Amniotic epithelial cell (primary cell): ENCODE measurements around the gene CA5A.
"Not testable (repeated sequence)": the region's sequence is repeated elsewhere in the genome, so short reads cannot be mapped to it uniquely, and the experiment has no call there.

Source experiments
- DNase-seq: peaks from one replicate; pipeline ENCODE4 v3.0.0-alpha.2; 2010; ENCODE audit warnings: low read depth

Gene CA5A

DNA sequence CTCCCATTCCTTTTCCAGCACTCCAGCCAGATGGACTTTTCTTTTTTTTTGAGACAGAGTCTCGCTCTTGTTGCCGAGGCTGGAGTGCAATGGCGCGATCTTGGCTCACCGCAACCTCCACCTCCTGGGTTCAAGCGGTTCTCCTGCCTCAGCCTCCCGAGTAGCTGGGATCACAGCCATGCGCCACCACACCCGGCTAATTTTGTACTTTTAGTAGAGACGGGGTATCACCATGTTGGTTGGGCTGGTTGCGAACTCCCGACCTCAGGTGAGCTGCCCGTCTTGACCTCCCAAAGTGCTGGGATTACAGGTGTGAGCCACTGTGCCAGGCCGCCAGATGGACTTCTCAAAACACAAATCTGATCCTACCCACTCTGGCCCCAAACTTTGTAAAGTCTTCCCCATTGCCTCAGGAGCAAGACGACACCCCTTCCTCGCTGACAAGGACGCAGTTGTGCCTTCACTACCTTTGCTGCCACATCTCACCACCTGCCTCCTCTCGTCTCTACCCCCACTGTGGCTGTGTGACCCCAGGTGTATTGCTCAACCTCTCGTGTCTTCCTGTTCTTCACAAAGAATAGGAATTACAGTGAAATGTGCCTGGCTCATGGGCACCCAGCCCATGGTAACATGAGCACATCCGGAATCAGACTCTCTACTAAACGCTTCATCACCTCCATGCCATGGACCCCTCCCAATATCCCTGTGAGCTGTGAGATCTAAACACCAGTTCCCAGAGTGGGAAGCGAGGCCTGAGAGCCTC, 11.2 kb upstream of the CA5A start:
- DNase-seq, result no peak

DNA sequence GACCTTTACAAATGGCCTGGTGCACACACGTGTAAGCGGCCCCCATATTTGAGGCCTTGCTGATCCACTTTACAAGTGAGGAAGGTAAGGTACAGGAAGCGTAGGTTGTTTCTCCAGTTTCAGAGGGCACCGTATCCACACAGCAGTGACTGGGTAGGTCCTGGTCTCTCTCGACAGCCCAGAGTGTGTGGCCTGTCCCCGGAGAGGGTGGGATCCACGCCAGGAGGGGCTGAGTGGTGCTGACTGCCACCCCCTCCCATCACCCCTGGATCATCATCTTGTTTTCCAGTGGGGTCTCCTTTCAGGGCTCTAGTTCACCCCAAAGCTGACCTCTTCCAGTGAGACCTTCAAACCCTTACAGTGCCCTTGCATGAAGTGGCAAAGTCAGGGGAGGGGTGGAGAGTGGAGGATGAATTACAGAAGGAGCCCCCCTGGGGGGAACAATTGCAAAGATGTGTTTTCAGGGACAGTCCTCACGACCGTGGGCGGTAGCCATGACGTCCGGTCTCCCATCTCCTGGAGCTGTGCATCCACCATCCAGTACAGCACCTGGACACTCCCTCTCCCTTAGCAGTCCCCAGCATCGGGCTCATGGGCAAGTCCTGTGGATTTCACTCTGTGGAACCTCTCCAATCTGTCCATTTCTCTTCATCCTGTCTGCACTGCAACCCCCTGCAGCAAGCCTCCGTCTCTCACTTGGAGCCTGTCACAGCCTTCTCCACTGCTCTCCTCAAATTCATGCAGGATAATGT, 10.4 kb upstream of the CA5A start:
- no peak for DNase-seq

DNA sequence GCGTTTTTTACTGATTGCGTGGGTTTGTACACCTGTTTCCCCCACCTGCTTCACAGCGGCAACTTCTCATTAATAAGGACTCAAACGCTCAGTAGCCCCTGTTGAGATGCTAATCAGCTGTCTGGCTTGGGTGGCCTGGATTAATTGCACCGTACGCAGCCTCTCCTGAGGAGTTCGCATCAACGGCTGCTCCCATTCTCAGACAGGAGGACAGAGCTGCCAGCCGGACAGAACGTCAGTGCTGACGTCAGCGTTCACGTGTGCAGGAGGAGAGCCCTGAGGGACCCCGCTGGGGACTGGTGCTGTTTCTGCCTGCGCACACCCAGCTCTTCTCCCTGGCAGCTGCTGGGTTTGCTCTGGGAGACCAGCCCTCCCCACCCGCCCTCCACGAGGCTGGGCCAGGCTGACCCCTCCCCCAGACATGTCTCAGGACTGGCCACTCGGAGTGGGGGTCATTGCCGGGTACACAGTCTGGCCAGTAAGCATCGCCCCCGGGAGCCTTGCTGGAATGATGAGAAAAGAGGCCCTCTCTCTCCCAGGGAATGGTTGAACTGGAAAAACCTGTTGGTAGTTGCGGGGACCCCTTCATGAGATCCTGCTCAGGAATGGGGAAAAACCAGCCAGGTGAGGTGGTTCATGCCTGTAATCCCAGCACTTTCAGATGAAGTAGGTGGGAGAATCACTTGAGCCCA, 9.2 kb upstream of the CA5A start:
- peak; percentile 74 for DNase-seq

DNA sequence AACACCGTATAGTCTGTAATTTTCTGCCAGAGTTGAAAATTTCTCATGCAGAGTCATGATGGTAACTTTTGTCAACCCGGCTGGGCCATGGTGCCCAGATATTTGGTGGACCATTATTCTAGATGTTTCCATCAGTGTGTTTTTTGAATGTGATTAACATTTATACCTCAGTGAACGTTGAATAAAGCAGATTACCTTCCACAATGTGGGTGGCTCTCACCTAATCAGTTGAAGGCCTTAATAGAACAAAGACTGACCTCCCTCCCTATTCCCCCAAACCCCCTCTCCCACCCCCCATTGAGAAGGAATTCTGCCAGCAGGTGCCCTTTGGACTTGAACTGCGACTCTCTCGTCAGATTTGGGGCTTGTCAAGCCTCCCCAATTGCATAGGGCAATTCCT, 6.4 kb upstream of the CA5A start:
- DNase-seq, result no peak

DNA sequence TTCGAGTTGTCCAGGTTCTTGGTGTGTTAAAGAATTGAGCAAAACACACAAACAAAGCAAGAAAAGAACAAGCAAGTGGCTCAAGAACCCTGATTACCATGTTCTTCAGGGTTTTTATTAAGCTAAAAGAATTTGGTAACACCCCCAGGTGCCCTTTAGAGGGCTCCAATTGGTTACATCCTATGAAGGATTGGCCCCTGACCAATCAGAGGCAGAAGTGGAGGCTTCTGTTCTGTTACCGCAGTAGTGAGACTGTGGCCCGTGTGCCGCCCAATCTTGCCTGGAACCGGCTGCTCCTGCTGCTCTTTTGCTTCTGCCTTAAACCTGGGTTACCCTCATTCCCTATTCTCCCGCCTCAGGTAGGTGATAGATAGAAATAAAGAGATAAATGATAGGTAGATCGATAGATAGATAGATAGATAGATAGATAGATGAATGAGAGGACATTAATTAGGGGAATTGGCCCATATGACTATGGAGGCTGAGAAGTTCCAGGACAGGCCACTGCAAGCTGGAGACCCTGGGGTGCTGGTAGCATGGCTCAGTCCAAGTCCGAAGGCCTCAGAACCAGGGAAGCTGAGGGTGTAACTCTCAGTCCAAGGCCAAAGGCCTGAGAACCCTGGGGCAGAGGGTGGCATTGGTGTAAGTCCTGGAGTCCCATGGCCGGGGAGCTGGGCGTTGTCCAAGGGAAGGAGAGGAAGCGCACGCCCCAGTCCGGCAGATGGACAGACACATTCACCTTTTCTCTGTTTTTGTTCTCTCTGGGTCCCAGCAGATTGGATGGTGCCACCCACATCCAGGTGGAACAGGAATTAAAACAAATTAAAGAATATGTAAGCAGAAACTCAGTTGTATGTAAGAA, 3.5 kb upstream of the CA5A start:
- no peak for DNase-seq

DNA sequence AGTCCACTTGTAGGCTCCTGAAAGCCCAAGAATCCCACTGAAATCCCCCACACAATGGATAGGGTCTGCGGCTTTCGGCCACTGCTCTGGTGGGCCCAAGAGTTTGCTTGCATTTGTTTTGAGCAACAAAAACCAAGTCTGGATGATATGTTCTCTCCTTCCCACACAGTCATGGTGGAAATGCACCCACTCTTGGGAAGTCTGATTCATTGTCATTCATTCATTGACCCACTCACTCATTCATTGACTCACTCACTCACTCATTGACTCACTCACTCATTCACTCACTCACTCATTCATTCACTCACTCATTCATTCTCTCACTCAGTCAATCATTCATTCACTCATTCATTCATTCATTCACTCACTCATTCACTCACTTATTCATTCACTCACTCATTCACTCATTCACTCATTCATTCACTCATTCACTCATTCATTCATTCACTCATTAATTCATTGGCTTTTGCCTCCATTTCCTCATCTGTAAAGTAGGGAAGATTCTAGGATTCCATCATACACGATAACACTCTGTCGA, 2.2 kb upstream of the CA5A start:
- no peak for DNase-seq

DNA sequence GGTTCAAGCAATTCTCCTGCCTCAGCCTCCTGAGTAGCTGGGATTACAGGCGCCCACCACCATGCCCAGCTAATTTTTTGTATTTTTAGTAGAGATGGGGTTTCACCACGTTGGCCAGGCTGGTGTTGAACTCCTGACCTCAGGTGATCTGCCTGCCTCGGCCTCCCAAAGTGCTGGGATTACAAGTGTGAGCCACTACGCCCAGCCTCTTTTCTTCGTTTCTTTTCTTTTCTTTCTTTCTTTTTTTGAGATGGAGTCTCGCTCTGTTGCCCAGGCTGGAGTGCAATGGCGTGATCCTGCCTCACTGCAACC, 858 bp upstream of the CA5A start:
- DNase-seq, result not testable (repeated sequence)

DNA sequence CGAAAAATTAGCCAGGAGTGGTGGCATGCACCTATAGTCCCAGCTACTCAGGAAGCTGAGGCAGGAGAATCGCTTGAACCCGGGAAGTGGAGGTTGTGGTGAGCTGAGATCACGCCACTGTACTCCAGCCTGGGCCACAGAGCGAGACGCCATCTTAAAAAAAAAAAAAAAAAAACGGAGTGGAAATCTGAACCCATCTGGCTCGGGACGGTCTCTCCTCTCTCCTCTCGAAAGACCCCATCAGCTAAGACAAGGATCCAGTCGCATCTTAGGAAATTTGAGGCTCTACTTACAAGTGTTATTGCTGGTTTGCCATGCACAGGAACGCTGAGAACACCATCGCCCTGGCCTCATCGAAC, 334 bp downstream of the CA5A start:
- not testable (repeated sequence) for DNase-seq

DNA sequence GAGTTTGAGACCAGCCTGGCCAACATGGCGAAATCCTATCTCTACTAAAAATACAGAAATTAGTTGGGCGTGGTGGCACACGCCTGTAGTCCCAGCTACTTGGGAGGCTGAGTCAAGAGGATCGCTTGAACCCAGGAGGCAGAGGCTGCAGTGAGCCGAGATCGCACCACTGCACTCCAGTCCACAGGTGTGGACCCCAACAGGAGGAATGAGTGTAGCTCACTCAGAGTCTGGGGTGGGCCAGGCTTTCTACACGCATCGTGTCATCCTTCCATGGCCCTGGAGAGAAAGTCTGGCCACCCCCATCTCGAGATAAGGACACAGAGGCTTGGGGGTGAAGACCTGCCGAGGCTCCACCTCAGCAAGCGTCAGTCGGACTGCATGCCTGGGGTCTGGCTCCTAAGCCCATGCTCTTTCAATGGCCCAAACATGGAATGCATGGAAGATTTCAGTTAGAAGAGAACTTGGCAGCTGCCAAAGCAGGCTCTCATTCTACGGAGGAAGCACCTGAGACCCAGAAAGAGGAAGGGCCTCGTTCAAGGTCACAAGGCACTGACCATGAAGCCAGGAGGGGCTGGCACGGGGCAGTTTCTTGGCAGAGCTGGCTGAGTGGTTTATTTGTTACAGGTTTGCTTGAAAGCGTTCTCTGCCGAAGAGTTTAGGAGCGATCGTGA, 1.4 kb downstream of the CA5A start:
- DNase-seq, result not testable (repeated sequence)

DNA sequence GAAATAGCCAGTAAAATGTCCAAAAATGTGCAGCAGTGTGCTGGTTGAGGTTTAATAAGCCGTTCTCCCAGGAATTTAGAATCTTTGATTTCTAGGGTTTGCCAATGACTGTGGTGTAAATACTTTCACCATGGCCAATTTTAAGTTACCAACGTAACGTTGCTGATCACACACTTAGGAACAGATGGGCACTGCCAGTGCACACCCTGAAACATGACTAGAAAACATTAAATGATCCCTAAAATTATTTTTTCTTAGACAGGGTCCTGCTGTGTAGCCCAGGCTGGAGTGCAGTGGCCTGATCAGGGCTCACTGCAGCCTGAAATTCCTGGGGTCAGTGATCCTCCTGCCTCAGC, 3.2 kb downstream of the CA5A start:
- no peak for DNase-seq

DNA sequence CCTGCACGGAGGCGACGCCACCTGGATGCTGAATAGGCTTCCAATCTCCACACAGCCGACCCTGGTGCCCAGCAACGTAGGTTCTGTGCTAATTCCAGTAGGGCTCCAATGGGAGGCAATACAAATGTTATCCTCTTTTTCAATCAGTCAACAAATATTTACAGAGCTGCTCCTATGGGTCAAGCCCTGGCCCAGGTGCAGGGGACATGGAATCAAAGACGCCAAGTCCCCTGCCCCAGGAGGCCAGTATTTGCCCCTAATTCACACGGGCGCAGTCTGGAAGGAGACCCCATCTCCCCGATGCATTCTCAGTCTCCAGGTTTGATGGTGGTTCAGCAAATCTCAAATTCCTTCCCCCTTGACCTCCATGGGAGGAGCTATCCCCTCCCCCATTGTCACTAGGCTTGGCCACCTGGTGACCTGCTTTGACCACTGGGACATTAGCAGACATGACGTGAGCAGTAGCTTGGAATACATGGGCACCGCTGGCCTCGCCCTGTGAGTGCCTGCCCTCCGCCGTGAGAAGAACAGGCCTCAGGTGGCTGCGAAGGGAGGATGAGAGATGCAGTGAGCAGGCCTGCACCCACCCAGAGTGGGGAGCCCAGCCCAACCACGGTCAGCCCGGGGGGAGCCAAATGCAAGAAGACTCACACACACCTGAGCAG, 3.7 kb downstream of the CA5A start:
- DNase-seq, result not testable (repeated sequence)

DNA sequence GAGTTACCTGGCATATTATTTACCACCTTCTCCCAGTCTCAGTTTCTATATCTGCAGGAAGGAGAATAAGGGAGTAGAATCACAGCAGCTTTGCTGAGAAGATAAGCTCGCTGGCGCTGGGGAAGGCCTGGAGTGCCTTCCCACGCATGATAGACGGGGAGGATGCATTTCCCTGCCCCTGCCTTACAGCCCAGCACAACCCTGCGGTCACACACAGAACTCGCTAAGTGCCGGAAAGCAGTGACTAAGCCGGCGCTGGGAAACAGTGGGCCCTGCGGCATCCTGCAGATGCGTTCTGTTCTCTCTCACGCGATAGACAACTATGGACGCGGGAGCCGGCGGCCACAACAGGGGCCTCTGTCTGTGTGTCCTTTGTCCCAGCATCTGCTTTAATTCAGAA, 4.8 kb downstream of the CA5A start:
- peak; percentile 96 for DNase-seq

DNA sequence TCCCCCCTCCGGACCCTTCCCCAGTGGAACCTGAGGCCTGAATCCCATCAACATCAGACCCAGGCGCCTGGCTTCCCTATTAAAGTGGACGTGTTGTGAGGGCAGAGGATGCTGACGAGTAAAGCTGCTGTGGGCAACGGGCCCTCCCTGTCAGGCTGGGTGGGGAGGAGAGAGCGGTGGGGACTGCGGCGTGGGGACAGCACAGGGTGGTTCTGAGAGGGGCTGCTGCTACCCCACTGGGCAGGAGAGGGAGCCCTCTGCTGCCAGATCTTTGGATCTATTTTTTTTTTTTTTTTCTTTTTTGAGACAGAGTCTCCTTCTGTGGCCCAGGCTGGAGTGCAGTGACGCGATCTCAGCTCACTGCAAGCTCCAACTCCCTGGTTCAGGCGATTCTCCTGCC, 5.9 kb downstream of the CA5A start:
- DNase-seq, result no peak

DNA sequence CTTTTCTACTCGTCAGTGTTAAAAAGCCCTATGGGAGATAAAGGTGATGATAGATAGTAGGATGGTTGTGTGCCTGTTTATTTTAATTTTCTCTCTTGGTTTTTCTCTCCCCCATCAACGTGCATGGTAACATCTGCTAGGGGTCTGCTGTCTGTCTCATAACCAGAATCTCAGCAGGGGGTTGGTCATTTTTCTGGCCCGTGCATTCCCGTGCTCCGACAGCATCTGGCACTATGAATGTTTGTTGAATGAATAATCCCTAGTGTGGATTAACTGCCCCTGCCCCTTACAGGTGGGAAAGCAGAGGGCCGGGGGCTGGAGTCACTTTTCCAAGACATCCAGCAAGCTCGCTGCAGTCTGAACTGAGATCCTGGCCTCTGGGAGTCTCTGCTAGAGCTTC, 6.3 kb downstream of the CA5A start:
- DNase-seq, result peak; percentile 47

DNA sequence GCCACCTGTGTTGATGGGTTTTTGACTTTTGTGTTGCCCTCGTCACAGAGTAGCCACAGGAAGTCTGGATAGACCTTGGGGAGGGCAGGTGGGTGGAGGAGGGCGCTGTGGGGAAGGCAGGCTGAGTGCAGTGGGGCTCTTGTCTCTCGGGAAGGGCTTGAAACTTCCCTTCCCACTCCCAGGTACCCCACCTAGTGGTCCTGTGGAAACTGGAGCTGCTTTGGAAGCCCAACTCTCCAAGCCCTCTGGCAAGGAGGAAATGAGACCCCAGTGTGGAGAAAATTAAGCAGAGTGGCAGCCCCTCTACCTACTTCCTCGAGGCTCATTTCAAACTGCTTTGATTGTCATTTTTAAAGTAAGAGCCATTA, 9.2 kb downstream of the CA5A start:
- no peak for DNase-seq

DNA sequence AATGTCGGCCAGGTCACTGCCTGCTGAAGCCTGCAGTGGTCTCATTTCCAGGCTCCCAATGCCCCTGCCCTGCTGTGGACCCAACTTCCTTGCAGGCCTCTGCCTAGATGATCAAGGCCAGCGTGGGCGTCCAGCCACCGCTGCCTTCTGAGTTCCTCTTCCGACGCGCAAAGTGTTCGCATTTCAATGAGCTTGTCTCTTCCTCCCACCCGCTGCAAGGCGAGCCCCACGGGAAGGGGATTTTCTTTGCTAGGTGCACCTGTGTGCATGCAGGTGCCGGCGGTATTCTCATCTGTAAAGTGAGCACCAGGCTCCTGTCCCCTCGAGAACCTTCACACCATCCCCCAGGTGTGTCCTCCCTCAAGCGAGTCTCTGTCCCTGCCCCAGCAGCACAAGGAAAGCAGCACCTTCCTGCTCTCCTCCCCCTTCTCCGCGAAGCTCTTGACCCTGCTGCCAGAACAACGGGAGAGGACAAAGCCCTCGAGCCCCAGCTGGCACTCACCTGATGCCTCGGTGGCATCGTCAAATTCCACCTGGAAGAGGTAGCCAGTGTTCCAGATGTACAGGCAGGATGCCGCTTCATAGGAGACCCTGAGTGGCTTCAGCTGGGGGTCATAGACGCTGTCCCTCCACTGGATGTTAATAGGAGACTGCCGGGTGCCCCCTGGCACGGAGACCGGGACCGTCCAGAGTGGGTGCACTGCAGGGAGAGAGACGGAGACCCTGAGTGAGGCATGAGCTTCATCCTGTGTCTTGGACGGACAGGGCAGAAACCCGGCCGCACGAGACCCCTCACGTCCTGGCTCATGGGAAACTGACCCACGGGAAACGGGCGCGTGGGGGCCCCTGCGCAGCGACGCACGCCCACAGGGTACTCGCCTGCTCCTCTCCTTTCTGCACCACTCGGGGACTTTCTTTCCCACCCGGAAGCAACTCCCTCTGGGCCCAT, 9.8 kb downstream of the CA5A start:
- DNase-seq, result no peak

DNA sequence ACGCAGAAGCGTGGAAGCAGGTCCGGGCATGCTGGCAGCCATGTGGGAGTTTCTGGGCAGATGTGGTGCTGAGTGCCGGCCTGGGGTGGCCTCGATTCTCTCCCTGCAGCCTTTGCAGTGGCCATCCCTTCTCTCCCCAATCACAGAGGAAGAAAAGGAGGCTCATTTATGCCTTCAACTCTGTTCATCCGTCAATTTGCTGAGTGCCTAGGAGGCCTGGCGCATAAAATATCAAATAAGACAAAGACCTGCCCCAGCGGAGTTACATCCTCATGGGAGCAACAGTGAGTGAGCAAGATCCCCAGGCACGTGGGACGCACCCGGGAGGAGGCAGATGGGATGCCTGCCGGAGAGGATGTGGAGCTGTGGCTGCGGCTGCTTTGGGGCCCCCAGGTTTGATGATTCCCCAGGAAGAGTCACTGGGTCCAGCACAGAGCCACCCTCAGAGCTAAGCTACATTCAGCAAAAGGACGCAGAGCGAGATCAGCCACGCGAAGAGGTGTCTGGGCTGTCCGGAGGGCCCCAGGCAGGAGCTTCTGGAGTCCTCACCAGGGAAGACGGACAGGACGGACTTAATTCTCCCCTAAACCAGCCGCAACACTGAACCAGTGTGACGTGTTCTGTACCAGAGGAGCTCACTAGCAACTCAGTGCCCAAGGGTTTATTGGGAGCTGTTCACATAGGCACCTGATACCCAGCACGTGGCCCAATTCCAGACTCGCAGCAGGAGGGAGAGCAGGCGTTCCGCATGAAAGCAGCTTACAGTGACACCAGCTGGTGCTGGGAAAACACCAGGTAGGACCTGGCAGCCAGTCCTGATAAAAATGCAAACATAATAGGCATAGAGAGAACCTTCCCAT, 11.3 kb downstream of the CA5A start:
- DNase-seq, result no peak

DNA sequence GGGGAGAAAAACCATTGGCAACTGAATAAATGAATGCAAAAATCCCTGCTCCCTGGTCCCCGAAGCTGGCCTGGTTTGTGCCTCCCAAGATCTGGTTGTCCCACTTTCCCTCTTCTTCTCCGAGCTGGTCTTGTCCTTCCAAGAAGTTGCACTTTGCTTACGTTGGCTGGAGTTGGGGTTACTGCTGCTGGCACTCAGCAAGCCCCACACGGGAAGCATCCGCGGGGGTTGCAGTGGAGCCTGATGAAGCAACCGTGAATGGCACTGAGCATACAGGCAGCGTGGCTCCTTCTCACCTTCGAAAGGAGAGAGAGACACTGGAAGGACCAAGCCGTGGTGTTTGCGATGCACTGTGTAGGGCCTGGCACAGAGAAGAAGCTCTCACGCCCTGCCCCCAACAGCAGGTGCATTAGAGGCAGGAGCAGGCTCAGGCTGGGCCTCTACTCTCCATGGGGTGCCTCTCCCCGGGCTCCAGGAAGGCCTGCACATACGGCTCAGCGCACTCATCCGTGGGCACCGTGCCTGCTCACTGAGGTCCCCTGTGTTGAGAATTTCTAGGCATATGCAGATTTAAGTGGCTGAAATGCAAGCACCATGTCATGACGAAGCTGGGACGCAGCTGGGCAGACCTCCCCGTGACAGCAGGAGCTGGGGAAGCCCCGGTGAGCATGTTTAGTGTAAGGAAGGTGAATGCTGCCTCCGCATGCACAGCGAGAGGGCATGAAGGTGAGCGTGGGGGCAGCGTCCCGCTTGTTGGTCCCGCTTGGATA, 12.1 kb downstream of the CA5A start:
- DNase-seq, result no peak
